Stromal cell of bone marrow (primary cell): ENCODE results near the gene CUX1.
"Not testable (repeated sequence)": the region's sequence is repeated elsewhere in the genome, so short reads cannot be mapped to it uniquely, and the experiment has no call there.

Source experiments
- DNase-seq: peaks from one replicate; pipeline ENCODE4 v3.0.0-alpha.2; 2012; ENCODE audit warnings: low read depth

The CUX1 gene

DNA sequence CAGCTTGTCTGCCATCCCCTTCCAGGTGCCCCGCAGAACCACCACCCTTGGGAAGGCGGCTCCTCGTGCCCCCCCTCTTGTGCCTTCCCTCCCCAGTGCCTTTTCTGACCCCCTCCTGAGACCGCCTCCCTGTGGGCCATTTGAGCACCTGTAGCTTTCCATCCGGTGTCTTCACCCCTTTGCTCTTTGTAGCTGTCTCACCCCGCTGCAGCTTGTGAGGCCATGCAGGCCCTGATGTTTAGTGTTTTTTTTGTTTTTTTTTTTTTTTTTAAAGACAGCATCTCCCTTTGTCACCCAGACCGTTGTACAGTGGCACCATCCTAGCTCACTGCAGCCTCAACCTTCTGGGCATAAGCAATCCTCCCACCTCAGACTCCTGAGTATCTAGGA lies 52.5 kb downstream of the CUX1 start:
- no peak for DNase-seq

DNA sequence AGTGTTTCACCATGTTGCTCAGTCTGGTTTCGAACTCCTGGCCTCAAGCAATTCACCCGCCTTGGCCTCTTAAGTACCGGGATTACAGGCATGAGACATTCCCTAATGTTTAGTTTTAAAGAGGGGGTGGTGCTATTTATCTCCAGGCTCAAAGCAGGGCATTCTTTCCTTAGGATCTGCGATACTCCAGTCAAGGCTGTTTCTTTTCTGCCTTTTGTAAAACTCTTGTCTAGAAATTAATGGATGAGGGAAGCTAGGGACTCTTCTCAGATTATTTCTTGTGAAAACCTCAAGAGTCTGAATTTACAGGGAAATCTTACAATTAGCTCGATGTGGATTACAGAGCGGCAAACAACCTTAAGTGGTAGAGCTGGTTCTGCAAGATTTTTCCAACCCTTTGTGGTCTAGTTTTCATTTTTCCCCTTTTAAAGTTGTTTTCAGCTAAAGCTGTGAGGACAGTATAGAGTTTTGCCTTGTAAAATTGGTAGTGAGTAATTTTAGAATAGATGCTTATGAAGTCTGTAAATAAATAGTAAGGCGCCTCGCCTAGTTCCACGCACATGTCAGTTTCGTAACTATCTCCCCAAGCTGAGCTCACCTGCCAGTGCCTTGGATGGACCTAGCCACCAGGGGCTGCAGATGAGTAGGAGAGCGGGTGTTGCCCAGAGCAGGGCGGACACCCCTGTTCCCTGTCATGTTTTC lies 53.1 kb downstream of the CUX1 start:
- DNase-seq, result no peak

DNA sequence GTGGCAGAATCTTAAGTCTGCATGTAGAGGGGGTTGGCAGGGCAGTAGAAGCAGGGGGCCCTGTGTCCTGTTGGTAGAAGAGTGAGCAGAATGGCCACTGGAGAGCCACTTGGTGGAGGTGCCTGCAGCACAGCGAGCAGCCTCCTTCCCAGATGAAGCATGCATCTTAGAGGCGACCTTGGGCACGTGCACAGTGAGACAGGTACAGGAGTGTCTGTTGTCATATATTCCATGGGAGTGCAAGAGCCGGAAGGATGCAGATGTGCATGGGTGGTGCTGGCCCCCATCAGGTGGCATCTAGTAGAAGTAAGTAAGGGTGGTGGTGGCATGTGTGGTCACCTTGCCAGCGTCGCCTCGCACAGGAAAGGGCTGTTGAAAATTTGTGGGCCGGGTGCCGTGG lies 53.9 kb downstream of the CUX1 start:
- no peak for DNase-seq

DNA sequence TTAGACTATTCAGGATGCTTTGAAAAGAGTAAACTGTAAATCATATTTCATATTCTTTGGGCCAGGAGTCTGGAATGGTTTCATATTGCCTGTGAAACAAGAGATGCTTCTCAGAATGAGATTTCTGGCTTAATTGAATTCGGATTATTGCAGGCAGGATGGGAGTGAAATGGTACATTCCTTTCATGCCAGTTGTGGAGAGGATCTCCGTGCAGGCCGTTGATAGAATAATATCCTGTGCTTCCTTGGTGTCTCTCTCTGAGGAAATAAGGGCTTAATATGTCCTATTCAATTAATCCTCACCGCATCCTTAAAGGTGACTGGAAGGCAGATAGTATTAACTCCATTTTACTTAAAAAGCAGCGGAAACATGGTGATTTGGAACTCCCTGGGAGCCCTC lies 56.6 kb downstream of the CUX1 start:
- DNase-seq, result no peak

DNA sequence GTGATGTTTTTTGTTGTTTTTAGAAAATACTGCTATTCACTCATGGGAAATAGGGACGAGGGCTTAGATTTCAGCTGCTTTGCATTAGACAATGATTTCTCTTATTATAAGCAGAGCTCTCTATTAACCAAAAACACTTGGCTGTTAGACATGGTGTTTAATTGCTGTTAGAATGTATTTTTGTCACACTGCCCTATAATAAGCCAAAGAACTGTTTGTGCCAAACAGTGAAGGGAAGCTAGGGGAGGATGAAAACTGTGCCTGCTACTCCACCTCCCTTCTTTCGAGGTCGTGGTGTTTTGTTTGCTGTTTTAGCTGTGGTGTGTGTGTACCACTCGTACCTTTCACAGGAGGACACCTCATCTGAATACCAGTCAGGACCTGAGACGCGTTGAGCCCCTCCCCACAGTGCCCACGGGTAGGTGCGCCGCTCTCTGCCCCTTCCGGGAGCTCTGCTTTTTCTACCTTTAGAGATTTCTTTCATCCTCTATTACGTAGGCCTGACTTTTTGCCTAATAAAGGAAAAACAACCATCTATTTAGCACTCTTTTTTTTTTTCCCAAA lies 57.9 kb downstream of the CUX1 start:
- no peak for DNase-seq

DNA sequence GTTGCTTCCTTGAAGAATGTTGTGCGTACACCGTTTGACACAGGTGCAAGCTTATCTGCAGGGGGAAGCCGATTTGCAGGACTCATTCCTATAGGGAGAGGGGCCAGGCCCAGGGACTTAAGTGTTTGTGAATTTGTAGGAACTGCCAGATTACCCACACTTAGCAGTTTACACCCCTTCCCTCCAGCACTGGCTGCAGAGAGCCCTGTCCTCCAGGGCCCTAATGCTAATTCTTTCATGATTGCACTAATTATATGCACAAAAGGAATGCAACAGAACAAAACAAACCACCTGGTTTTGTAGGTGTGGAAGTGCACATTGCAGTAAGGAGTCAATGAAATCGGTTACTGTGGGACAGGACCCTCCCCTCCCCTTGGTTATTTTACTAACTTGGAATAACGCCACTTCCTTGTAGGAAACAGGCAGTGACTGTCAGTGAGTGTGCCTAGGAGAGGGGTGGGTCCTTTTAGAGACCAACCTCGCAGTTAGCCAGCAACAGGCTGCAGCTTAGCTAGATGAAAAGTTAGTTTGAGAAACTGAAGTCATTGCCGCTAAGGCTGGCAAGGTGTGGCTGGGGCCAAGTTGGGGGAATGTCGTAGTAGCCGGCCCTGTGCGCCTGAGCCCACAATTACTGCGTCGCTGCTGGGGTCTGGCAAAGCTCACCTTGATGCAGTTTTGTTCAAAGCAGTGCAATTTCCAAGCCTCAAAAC lies 60.6 kb downstream of the CUX1 start:
- no peak for DNase-seq

DNA sequence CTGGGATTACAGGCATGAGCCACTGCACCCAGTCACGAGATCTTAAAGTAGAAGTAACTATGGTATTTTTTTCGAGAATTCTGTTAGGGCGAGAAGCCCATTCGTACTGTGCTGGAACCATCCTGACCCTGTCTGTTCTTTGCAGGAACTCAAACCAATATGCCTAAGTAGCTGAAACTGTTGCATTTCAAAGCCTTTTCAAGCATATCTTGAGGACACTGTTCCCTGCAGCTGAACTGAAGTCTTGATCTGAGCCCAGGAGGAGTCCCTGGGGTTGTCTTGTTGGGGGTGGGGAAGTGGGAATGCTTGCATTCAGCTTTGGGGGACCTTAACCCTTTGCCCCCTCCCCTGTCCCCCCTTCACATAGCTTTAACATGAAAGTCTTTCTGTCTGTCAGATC lies 61.5 kb downstream of the CUX1 start:
- DNase-seq, result no peak

DNA sequence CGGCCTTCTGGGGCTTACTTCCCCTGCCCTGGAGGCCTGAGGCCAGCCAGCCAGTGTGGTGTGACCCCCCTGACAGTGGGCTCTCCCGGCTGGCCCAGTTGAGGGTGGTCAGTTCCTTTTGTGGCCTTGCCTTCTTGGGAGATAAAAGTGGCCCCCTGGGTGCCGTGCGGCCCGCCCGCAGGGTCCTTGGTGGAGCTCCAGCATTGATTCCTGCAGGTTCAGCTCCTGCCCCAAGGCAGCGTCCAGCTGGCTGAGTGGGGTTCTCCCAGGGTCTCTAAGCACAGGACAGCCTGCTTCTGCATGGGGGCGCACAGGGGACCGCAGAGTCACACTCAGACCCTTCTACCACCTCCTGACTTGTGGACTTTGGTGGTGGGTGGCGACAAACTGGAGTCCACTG lies 62.1 kb downstream of the CUX1 start:
- DNase-seq, result no peak

DNA sequence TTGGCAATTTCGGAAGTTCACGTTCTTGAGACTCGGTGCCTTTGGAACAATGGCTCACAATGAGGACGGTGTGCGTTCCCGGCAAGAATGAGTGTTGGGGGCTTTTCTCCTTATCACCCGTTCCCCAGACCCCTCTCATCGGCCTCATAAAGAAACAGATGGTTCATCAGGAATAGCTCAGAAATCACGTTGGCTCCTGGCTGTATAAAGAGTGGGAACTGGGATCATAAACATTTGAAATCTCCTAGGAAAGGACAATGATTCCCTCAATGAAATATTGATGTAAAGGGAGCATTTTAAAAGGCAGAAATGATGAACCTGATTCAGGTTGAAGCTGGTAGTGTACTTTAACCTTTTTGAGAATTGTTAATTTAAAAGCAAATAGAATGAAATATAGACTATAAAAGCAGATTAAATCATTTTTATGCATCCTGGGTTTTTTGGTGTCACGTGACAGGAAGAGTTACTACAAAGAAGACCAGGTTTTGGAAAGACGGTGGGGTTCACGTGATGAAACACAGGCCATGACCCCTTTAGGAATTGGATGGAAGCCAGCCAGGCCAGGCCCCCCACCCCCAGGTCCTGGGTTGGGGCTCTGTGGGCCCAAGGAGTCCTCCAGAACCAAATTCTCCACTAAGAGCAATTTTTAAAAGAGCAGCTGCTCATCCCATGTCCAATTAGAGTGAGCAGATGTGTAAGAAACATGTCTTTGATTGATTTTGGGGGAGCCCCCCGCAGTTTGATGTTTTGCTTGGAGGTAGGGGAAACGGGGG lies 63.0 kb downstream of the CUX1 start:
- no peak for DNase-seq

DNA sequence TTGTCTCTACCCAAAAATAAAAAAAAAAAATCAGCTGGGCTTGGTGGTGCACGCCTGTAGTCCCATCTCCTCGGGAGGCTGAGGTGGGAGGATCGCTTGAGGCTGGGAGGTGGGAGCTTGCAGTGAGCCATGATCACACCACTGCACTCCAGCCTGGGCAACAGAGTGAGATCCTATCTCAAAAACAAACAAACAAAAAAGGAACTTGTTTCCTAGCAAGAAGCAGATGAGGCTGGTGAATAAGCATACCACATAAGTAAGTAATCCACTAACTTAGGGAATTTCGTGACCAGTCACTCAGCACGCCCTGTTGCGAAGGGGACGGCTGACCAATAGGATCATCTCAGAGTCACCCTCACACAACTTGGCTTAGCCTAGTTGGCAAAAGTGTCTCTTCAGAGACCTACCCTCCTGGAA lies 64.6 kb downstream of the CUX1 start:
- peak; percentile 91 for DNase-seq

DNA sequence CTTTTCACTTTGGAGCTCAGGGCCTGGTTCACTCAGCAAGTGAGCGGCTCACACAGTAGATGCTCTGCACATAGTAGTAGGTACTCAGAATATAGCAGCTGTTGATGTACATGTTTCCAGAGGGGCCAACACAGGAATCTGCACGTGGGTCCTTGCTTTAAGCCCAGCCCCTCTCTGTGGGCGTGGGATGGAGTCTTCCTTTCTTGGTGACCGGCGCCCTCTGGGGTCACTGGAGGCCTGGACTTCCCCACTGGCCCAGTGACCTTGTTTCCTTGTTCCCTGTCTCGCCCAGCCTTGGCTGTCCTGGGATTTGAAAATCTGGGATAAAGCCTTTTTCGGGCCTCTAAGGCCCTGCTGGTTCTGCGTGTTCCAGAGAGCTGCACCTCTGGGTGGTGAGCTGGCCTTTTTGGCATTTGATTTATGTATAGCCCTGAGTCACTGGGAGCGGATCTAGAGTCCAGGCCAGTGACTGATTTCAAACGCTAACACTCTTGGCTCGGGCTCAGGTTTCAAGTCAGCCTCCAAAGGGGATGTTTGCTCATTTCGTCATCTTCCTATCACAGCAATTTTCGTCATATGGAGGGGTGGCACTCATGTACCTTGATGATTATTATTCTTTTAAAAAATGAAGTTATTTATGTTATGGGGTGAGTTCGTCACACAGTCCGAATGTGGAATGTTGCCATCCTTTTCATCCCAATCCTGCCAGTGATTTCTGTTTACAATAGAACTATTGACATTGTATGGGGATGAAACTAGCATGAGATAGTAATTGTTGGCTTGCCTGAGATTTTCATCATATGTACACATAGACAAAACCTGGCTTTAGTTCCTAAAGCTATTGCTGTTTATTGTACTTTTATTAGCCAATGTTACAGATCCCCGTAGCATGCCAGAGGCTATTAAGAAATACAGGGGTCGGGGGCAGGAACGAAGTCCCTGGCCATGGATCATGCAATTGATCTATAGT lies 65.5 kb downstream of the CUX1 start:
- DNase-seq, result peak; percentile 100

DNA sequence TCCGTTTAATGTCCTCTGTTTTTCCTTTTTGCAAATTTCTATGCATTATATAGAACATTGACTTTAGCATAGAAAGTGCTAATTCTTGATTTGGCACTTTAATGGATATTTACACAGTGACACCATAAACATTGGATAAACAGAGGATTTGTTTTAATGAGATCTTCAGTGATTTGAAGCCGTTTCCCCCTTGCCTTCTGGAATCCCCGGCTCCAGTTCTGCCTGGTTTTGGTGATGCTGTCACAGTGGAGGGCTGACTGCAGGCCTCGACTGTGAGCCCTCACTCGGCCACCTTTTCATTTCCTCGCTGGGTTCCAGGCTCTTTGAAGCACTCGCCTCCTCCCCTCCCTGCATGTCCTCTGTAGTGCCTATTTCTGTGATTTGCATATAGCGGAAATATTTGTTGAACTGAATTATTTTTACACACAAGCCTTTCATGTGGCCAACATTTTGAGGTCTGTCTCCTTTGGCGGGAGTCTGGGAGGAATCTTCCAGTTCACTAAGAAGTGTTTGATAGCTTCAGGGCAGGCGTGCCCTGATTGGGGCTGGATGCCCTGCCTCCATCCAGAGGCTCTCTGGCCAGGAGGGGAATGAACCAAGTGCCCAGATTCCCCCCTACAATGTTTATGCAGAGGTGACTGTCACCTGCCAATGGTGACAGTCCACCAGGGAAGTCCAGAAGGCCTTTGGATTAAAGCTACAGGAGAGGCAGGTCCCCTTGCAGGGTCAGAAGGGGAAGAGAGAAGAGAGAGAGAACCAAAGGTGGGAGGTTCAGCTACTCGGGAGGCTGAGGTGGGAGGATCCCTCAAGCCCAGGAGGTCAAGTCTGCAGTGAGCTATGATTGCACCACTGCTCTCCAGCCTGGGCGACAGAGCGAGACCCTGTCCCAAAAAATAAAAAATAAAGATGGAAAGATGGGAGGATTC lies 67.5 kb downstream of the CUX1 start:
- no peak for DNase-seq

DNA sequence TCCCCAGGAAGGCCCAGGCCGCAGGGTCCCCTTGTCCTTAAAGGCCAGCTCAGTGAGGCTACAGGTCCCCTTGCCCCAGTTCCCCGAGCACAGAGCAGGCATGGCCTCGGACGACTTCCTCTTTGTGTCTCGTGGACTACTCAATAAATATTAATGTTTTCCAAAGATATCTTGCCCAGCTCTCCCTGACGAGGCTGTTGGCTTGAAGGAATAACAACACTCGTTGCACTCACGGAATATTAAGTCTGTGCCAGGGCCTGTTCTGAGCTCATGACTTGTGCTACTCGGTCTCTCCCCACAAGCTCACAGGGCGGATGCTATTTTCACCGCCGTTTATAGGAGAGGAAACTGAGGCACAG lies 68.2 kb downstream of the CUX1 start:
- DNase-seq, result no peak

DNA sequence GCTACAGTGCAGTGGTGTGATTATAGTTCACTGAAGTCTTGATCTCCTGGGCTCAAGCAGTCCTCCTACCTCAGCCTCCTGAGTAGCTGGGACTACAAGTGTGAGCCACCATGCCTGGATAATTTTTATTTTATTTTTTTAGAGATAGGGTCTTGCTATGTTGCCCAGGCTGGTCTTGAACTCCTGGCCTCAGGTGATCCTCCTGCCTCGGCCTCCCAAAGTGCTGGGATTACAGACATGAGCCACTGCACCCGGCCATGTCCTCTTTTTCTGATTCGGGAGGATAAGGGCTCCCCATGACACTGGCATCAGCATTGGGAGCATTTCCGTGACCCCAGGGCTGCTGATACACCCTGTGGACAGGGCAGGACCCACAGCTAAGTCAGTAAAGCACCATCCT lies 69.9 kb downstream of the CUX1 start:
- not testable (repeated sequence) for DNase-seq

DNA sequence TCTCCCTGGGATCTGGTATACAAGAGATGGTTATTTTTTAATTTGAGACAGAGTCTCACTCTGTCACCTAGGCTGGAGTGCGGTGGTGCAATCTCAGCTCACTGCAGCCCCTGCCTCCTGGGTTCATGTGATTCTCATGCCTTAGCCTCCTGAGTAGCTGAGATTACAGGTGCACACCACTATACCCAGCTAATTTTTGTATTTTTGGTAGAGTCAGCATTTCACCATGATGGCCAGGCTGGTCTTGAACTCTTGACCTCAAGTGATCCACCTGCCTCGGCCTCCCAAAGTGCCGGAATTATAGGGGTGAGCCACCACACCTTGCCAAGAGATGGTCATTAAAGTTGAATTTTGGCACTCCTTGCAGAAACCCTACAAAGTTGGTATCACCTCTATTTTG lies 71.1 kb downstream of the CUX1 start:
- not testable (repeated sequence) for DNase-seq

DNA sequence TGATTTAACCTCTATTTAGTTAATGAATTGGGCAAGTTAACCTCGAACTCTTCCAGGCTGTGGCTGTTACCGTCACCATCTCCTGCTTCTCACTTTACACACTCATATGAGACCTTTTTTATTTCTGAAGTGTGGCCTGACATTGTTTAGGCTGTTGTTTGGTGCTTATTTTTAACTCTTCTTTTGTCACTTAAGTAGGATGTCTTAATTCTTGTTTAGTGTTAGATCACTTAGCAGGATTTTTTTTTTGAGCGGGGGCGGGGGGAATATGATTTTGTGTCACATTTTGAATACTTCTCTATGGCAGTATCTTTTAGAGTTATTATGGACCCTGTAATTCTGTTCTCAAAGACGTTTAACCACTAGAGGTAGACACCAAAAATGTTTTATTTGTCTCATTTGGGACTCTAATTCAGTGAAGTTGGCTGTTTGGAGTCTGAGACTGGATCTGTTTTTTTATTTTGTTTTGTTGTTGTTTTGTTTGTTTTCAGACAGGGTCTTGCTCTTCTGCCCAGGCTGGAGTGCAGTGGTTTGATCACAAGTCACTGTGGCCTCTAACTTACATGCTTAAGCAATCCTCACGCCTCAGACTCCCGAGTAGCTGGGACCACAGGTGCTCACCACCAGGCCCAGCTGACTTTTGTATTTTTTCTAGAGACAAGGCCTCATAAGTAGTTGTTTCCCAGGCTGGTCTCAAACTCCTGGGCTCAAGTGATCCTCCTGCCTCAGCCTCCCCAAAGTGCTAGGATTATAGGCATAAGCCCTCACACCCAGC lies 73.5 kb downstream of the CUX1 start:
- DNase-seq, result no peak

DNA sequence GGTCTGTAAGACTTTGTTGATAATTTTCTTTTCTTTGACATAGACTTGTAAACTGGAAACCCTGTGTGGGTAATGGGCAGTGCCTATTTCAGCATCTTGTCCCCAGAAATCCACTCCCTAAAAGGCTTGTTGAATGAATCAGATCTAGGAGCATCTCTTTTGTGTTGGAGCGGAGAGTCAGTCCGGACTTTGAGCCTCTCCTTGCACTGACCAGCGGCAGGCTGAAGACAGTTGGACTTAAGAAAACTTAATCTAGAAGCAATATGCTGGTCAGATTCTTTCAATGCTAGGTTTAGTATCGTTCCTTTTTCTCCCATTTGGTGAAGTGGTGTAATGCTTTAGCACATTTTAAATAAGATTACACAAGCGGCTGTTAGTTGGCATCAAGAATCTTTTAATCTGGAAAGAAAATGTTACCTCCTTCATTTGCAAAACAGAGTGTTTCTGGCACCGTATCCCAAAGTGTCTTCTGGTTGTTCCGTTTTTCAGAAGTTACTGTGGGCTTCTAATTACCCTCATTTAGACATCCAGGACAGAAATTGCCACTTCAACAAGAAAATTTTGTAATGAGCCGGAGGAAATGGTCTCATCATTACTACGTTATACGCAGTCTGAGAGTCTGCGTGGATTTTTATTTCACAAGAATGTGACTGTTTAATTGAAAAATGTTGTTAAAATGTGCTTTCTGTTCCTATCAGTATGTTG lies 74.7 kb downstream of the CUX1 start:
- no peak for DNase-seq

DNA sequence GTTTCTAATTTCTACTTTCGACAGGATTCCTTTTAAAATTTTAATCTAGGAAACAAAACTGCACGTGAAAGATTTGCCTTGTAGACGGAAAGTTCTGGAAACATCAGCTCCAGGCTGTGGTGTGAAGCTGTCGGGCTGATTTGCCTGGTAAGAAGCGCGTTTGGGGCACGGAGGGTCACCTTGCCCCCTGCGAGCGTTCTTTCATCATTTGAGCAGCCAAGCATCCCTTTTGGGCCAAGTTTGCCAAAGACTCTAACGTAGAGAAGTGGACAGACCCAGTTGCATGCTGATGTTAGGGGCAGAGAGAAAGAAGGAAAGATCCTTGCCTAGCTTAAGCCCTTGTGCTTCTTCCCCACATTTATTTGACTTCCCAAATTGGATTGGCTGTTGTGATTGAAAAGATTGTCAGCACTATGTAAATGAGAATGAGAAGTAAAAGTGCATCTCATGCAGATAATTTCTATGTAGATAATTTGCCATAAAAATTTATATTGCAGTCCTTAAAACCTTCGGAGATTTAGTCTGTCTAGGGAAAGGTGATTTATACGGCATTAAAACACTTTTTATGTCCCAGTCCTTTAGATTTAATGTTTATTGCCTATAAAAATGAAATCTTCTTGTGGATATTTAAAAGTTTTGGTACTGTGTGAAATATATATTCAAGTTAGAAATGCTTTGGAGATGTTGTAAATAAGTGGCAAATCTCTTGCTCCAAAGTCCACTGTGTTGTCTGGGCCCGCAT lies 76.1 kb downstream of the CUX1 start:
- no peak for DNase-seq
